Astrocyte (in vitro differentiated cells and primary cell): ENCODE data around the gene GSN. TPM values are rescaled to one million over a fixed set of nuclear protein-coding genes. Genes with fewer than 3 reads are reported as not detected.

Experiments
- DNase-seq: peaks from one replicate; pipeline ENCODE4 v3.0.0-alpha.2; 2010; ENCODE audit warnings: low read depth
- FAIRE-seq: peaks from 2 replicates; lab custom pipeline; 2011; peaks lifted over from hg19 to GRCh38; lab: Jason Lieb, UNC
- H2AFZ ChIP-seq: 2 replicates; pipeline ENCODE4 v1.6.0; 2012; ENCODE audit warnings: low read depth, low read length, inconsistent platforms
- H3K27ac ChIP-seq: 2 replicates; pipeline ENCODE4 v1.5.1; 2011; ENCODE audit warnings: low read depth, low read length, inconsistent platforms
- H3K27me3 ChIP-seq: 2 replicates; pipeline ENCODE4 v1.6.0; 2011; ENCODE audit warnings: low read length, inconsistent platforms; ENCODE audit not compliant: insufficient read depth
- H3K36me3 ChIP-seq: 2 replicates; pipeline ENCODE4 v1.5.1; 2011; ENCODE audit warnings: low read length, inconsistent platforms; ENCODE audit not compliant: insufficient read depth
- H3K4me1 ChIP-seq: 2 replicates; pipeline ENCODE4 v1.5.1; 2011; ENCODE audit warnings: low read length, inconsistent platforms; ENCODE audit not compliant: insufficient read depth
- H3K4me2 ChIP-seq: 2 replicates; pipeline ENCODE4 v1.6.0; 2012; ENCODE audit warnings: low read length, inconsistent platforms
- H3K4me3 ChIP-seq: 2 replicates; pipeline ENCODE4 v1.5.1; 2011; ENCODE audit warnings: low read depth, mild to moderate bottlenecking, low read length, inconsistent platforms; ENCODE audit not compliant: insufficient read depth
- H3K79me2 ChIP-seq: 2 replicates; pipeline ENCODE4 v1.6.0; 2012; ENCODE audit warnings: mild to moderate bottlenecking, low read length, inconsistent platforms; ENCODE audit not compliant: insufficient read depth
- H3K9ac ChIP-seq: 2 replicates; pipeline ENCODE4 v1.6.0; 2012; ENCODE audit warnings: mild to moderate bottlenecking, low read length, inconsistent platforms
- H3K9me3 ChIP-seq: 2 replicates; pipeline ENCODE4 v1.5.1; 2012; ENCODE audit warnings: low read depth, mild to moderate bottlenecking, low read length, inconsistent platforms; ENCODE audit not compliant: insufficient read depth
- H4K20me1 ChIP-seq: 2 replicates; pipeline ENCODE4 v1.6.0; 2012; ENCODE audit warnings: low read length, inconsistent platforms; ENCODE audit not compliant: insufficient read depth
- H3K27ac Mint-ChIP-seq: one replicate; pipeline ENCODE4 v1.8.0; 2021; ENCODE audit warnings: mild to moderate bottlenecking, mixed read lengths; ENCODE audit not compliant: unreplicated experiment
- H3K27me3 Mint-ChIP-seq: one replicate; pipeline ENCODE4 v1.8.0; 2021; ENCODE audit warnings: low read depth, mixed read lengths; ENCODE audit not compliant: unreplicated experiment
- H3K36me3 Mint-ChIP-seq: one replicate; pipeline ENCODE4 v1.8.0; 2021; ENCODE audit warnings: low read depth, mixed read lengths; ENCODE audit not compliant: unreplicated experiment
- H3K4me1 Mint-ChIP-seq: one replicate; pipeline ENCODE4 v1.8.0; 2021; ENCODE audit warnings: low read depth, mixed read lengths; ENCODE audit not compliant: unreplicated experiment
- H3K4me3 Mint-ChIP-seq: one replicate; pipeline ENCODE4 v1.8.0; 2021; ENCODE audit warnings: mild to moderate bottlenecking, moderate library complexity, mixed read lengths; ENCODE audit not compliant: unreplicated experiment
- H3K9me3 Mint-ChIP-seq: one replicate; pipeline ENCODE4 v1.8.0; 2021; ENCODE audit warnings: mild to moderate bottlenecking, mixed read lengths; ENCODE audit not compliant: unreplicated experiment
- EZH2 ChIP-seq: IDR thresholded peaks from 2 replicates; pipeline ENCODE4 v1.6.1; 2012; ENCODE audit warnings: mild to moderate bottlenecking, low read length, inconsistent platforms; ENCODE audit not compliant: insufficient read depth
- total RNA-seq: library from RNA; stranded (reverse); gene quantifications from 2 replicates; pipeline ENCODE4 v1.2.1, GENCODE V29; 2021
- TF ChIP-seq, protein P1 (sequence below): IDR thresholded peaks from 2 replicates; pipeline ENCODE4 v1.5.1; 2011; ENCODE audit warnings: low read depth, mild to moderate bottlenecking, inconsistent platforms, low read length, moderate library complexity; ENCODE audit not compliant: insufficient read depth

GSN gene
- total RNA-seq, 1 donor from 2014 or later, result 260 TPM

DNA sequence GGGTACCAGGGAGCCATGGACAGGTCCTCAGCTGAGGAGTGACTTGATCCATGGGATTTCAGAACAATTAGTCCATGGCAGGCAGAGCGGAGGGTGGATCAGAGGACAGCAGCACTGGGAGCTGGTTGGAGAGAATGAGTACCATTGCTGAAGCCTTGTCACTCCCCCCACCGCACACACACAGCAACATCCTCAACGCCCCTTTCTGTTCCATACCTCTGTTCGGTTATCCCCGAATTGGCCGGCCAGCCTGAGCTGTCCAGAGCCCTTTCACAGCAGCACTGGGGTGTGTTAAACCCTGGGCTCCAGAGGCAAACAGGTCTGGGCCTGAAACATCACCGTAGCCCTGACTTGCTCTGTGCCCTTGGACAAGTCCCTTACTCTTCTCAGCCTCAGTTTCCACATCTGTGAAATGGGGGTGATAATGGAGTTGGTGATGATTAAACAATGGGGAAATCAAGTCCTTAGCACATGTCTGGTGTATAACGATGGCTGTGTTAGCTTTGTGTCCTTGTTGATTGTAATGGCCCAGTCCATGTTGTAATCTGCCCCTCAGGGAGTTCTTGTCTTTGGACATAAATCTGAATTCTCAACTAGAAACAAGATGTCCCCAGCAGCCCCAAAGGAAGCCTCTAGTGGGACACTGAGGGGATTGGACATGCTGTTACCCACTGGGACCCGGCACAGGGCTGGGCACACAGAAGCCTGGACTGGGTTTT, 16.9 kb downstream of the GSN start:
- H3K4me3 Mint-ChIP-seq, result no peak overlapping the region
- Histone ChIP-seq H3K79me2 (peaks cover 32% of the 10 kb centered on the region), H3K9ac (no peak overlapping the region), H3K36me3 (peaks cover 5% of the 10 kb centered on the region), H3K27me3 (no peaks in the 10 kb centered on the region), H3K4me2 (no peak overlapping the region), H3K4me3 (no peak overlapping the region), H3K4me1 (peaks cover 69% of the 10 kb centered on the region), H3K27ac (no peak overlapping the region), H3K9me3 (no peaks in the 10 kb centered on the region), H2AFZ (no peak overlapping the region), H4K20me1 (no peaks in the 10 kb centered on the region)
- H3K27me3 Mint-ChIP-seq, result no peaks in the 10 kb centered on the region
- H3K27ac Mint-ChIP-seq, result peak overlapping the region; percentile 12
- H3K4me1 Mint-ChIP-seq, result peaks cover 64% of the 10 kb centered on the region
- FAIRE-seq (no peak), DNase-seq (no peak)
- peaks cover 33% of the 10 kb centered on the region for H3K36me3 Mint-ChIP-seq
- H3K9me3 Mint-ChIP-seq, result peaks cover 2% of the 10 kb centered on the region
- TF ChIP-seq EZH2, result no peak
- TF ChIP-seq, protein P1, sequence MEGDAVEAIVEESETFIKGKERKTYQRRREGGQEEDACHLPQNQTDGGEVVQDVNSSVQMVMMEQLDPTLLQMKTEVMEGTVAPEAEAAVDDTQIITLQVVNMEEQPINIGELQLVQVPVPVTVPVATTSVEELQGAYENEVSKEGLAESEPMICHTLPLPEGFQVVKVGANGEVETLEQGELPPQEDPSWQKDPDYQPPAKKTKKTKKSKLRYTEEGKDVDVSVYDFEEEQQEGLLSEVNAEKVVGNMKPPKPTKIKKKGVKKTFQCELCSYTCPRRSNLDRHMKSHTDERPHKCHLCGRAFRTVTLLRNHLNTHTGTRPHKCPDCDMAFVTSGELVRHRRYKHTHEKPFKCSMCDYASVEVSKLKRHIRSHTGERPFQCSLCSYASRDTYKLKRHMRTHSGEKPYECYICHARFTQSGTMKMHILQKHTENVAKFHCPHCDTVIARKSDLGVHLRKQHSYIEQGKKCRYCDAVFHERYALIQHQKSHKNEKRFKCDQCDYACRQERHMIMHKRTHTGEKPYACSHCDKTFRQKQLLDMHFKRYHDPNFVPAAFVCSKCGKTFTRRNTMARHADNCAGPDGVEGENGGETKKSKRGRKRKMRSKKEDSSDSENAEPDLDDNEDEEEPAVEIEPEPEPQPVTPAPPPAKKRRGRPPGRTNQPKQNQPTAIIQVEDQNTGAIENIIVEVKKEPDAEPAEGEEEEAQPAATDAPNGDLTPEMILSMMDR, result no peak

DNA sequence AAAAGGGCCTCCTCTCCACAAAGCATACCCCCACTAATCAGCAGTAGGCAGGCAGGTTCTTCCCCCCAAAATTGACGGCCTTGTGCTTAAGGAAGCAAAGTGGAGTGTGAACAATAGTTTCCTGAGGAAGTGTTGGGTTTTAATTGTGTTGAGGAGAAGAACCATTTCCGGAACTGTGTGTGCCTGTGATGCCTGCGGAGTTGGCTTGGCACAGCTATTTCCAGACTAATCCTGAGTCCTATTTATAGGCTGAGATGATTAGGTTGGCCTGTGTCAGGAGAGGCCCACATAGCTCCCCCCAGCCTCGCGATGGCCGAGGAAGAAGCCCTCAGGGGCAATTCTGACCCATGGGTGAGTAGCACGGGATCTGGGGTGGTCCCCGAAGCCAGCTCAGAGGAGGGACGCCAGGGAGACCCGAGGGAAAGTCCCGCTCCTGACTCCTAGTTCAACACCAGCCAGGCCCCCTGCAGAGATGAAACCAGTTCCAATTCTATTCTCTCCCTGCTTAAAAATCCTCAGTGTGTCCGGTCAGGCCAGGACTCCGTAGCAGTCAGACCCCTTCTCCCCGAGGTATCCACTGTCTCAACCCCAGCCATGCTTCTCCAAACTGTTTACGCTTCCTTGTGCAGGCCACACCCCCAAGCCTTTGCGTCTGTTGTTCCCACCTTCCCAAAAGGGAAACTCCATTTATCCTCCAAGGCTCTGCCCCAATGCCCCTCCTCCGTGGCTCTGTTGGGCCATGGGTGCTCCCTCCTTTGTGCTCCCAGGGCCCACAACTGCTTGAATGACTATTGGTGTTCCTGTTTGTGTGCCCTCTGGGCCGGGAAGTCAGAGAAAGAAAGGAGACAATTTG, 18.1 kb downstream of the GSN start:
- Histone ChIP-seq H3K4me3 (no peak overlapping the region), H4K20me1 (no peaks in the 10 kb centered on the region), H3K27ac (peak overlapping the region; percentile 97), H2AFZ (peak overlapping the region; percentile 41), H3K4me1 (peaks cover 63% of the 10 kb centered on the region), H3K36me3 (peaks cover 5% of the 10 kb centered on the region), H3K4me2 (peak overlapping the region; percentile 81), H3K9me3 (no peaks in the 10 kb centered on the region), H3K27me3 (no peaks in the 10 kb centered on the region), H3K9ac (peak overlapping the region; percentile 82), H3K79me2 (peaks cover 20% of the 10 kb centered on the region)
- FAIRE-seq (no peak), DNase-seq (peak; percentile 56)
- Mint-ChIP-seq H3K9me3 (peaks cover 2% of the 10 kb centered on the region), H3K4me1 (peaks cover 60% of the 10 kb centered on the region), H3K36me3 (peaks cover 30% of the 10 kb centered on the region), H3K27ac (peak overlapping the region; percentile 99), H3K27me3 (no peaks in the 10 kb centered on the region), H3K4me3 (peak overlapping the region; percentile 71)
- TF ChIP-seq EZH2, result no peak
- TF ChIP-seq, protein P1, result no peak
